K562 (cell line): ENCODE results near the gene KIF4B. TPM values are rescaled to one million over a fixed set of nuclear protein-coding genes. Genes with fewer than 3 reads are reported as not detected.
A peak's percentile ranks its signal among the peaks of the same experiment; 100 is the strongest.

Experiments used
- ATAC-seq: fragments of 200-7000 bp; cut with Tn5 transposase; 3 replicates; pipeline ENCODE4 v1.9.1; 2020; ENCODE audit warnings: moderate library complexity
- BruUV-seq: library from RNA; stranded (reverse); fragments of 400-500 nt; replicated peaks from 2 replicates; lab custom pipeline; 2021; lab: Mats Ljungman, UMichigan
- CTCF ChIA-PET: fragments of 300-600 bp; formaldehyde crosslinking; extraction: SDS; loops from one replicate; lab custom pipeline; 2021; ENCODE audit warnings: low intra/inter-chr PET ratio; lab: Yijun Ruan, JAX
- POLR2A ChIA-PET: fragments of 300-600, 350-650 bp; sonication (Branson Sonifier 250); formaldehyde crosslinking; extraction: SDS; loops from one replicate; lab custom pipeline; 2021; ENCODE audit warnings: antibody characterized with exemption, inconsistent platforms; lab: Yijun Ruan, JAX
- DNase-seq, 4 experiments: peaks; one replicate each; pipeline versions ENCODE4 v3.0.0 to v3.0.0-alpha.2; 2011 to 2018; ENCODE audit warnings: low spot score in 3 of 4, mixed read lengths in 3 of 4; ENCODE audit errors: extremely low read depth in 1 of 4
- FAIRE-seq: peaks from 2 replicates; lab custom pipeline; 2011; peaks lifted over from hg19 to GRCh38; lab: Jason Lieb, UNC
- H2AFZ ChIP-seq: 2 replicates; pipeline ENCODE4 v1.6.0; 2011; ENCODE audit warnings: low read depth, low read length, control low read depth, inconsistent platforms
- H3K27ac ChIP-seq: fragments of 200-600 bp; 3 replicates; pipeline ENCODE4 v1.8.0; 2011; ENCODE audit warnings: low read depth, mild to moderate bottlenecking, control low read depth, inconsistent platforms, low read length, moderate library complexity, mixed read lengths; ENCODE audit errors: extremely low read depth
- H3K27me3 ChIP-seq, 2 experiments: fragments of 300-600 bp in 1 of 2; 2 replicates in 1 of 2; 3 replicates in 1 of 2; pipeline versions ENCODE4 v1.6.0 to v1.8.0; 2011; ENCODE audit warnings: inconsistent platforms in 2 of 2, low read length in 2 of 2, mild to moderate bottlenecking in 1 of 2, mixed read lengths in 1 of 2, moderate library complexity in 1 of 2; ENCODE audit not compliant: control insufficient read depth in 2 of 2, insufficient read depth in 2 of 2
- H3K36me3 ChIP-seq: fragments of 300-600 bp; 3 replicates; pipeline ENCODE4 v1.8.0; 2011; ENCODE audit warnings: mild to moderate bottlenecking, low read length, inconsistent platforms; ENCODE audit not compliant: control insufficient read depth, insufficient read depth
- H3K4me1 ChIP-seq, 2 experiments: fragments of 200-600 bp in 1 of 2; replicated peaks in 1 of 2; 2 replicates in 1 of 2; 3 replicates in 1 of 2; pipeline versions ENCODE4 v1.5.1 to v1.8.0; 2011; ENCODE audit warnings: inconsistent platforms in 2 of 2, low read length in 2 of 2, mild to moderate bottlenecking in 1 of 2, mixed read lengths in 1 of 2, moderate library complexity in 1 of 2; ENCODE audit not compliant: control insufficient read depth in 2 of 2, insufficient read depth in 2 of 2
- H3K4me2 ChIP-seq: 2 replicates; pipeline ENCODE4 v1.6.1; 2011; ENCODE audit warnings: low read length, control low read depth, inconsistent platforms, mixed read lengths; ENCODE audit not compliant: insufficient read depth
- H3K4me3 ChIP-seq: fragments of 200-600 bp; sonication (generic), shearing (Covaris generic); 2 replicates; pipeline ENCODE4 v1.5.1; 2016; ENCODE audit warnings: control low read depth, inconsistent platforms
- H3K79me2 ChIP-seq: fragments of 200-600 bp; 3 replicates; pipeline ENCODE4 v1.8.0; 2011; ENCODE audit warnings: low read length, inconsistent platforms; ENCODE audit not compliant: control insufficient read depth, insufficient read depth
- H3K9ac ChIP-seq, 2 experiments: 2 replicates each; pipeline versions ENCODE4 v1.6.0 to v1.6.1; 2011; ENCODE audit warnings: low read depth in 2 of 2, low read length in 2 of 2, control low read depth in 1 of 2, inconsistent platforms in 1 of 2, mild to moderate bottlenecking in 1 of 2, mixed read lengths in 1 of 2; ENCODE audit not compliant: insufficient read depth in 1 of 2
- H3K9me1 ChIP-seq: one replicate; pipeline ENCODE4 v1.6.0; 2011; ENCODE audit warnings: inconsistent platforms, mild to moderate bottlenecking, low read length, moderate library complexity; ENCODE audit not compliant: control insufficient read depth, insufficient read depth
- H3K9me3 ChIP-seq: replicated peaks from 2 replicates; pipeline ENCODE4 v1.5.1; 2011; ENCODE audit warnings: low read depth, low read length, inconsistent platforms; ENCODE audit not compliant: control insufficient read depth, insufficient read depth
- H4K20me1 ChIP-seq: replicated peaks from 2 replicates; pipeline ENCODE4 v1.6.1; 2011; ENCODE audit warnings: low read length, inconsistent platforms, mixed read lengths; ENCODE audit not compliant: control insufficient read depth, insufficient read depth
- IRF2 ChIP-seq: sonication (generic); formaldehyde crosslinking; IDR thresholded peaks from 2 replicates; pipeline ENCODE4 v1.8.1; 2022; ENCODE audit warnings: mild to moderate bottlenecking, missing genetic modification reagents
- MEIS2 ChIP-seq: fragments of 450-650 bp; IDR thresholded peaks from 2 replicates; pipeline ENCODE4 v1.6.1; 2014; ENCODE audit warnings: mild to moderate bottlenecking; ENCODE audit not compliant: partially characterized antibody
- PKNOX1 ChIP-seq: fragments of 450-650 bp; IDR thresholded peaks from 2 replicates; pipeline ENCODE4 v1.6.1; 2016
- SMAD3 ChIP-seq: fragments of 450-650 bp; formaldehyde crosslinking; conservative IDR thresholded peaks from 2 replicates; pipeline ENCODE4 v1.4.0; 2020; ENCODE audit warnings: mild to moderate bottlenecking
- ZFP30 ChIP-seq: fragments of 250-450 bp; sonication (Bioruptor Pico); IDR thresholded peaks from 2 replicates; pipeline ENCODE4 v1.8.0; 2022; ENCODE audit warnings: moderate library complexity, mild to moderate bottlenecking, inconsistent platforms, borderline replicate concordance
- ZKSCAN3 ChIP-seq: fragments of 250-450 bp; sonication (Bioruptor Pico); IDR thresholded peaks from 2 replicates; pipeline ENCODE4 v1.4.0; 2020
- ZNF124 ChIP-seq: sonication (generic); formaldehyde crosslinking; IDR thresholded peaks from 2 replicates; pipeline ENCODE4 v1.8.1; 2022; ENCODE audit warnings: missing genetic modification reagents
- ZNF253 ChIP-seq: fragments of 250-450 bp; sonication (Bioruptor Pico); conservative IDR thresholded peaks from 2 replicates; pipeline ENCODE4 v1.6.1; 2021; ENCODE audit warnings: mild to moderate bottlenecking
- ZNF592 ChIP-seq: fragments of 450-650 bp; IDR thresholded peaks from 2 replicates; pipeline ENCODE4 v1.6.1; 2017; ENCODE audit warnings: antibody characterized with exemption, mild to moderate bottlenecking
- WGBS: fragments of 100-300 bp; shearing (Covaris generic); methylation state at CpG from one replicate; pipeline ENCODE4 v1.1.6; 2016; ENCODE audit warnings: low coverage, mixed read lengths; ENCODE audit not compliant: insufficient coverage; ENCODE audit errors: missing lambda C conversion rate; 5-methylcytosine and 5-hydroxymethylcytosine counted together
- in situ Hi-C: fragments of 300-500 bp; cut with MboI; formaldehyde crosslinking; loops from 4 replicates; pipeline ENCODE4 v1.15.0; 2018; ENCODE audit warnings: inconsistent platforms, mixed read lengths
- intact Hi-C: fragments of 100-400 bp; cut with micrococcal nuclease; formaldehyde crosslinking; loops from 2 replicates; pipeline ENCODE4 v1.14.2; 2022
- polyA plus RNA-seq, 8 experiments: library from polyadenylated mRNA; depleted of rRNA in 4 of 8; stranded (reverse) in 5 of 8; unstranded in 3 of 8; fragments of >200 nt; fragmentation: Nextera tagmentation in 2 of 8; fragmentation: Illumina TruSeq in 1 of 8; extraction: Ambion mirVana in 2 of 8; extraction: Trizol in 1 of 8; gene quantifications; 2 replicates each; pipeline versions ENCODE4 v1.2.1 to v1.2.3, GENCODE V29; 2011 to 2014; ENCODE audit warnings: inconsistent platforms in 1 of 8, missing spikeins in 1 of 8
- total RNA-seq, 7 experiments: library from RNA; depleted of rRNA in 6 of 7; stranded (reverse); fragments of >200 nt in 6 of 7; fragmentation: Illumina TruSeq in 2 of 7; extraction: Trizol in 2 of 7; gene quantifications; 2 replicates each; pipeline versions ENCODE4 v1.2.1 to v1.2.3, GENCODE V29; 2011 to 2021; ENCODE audit warnings: low replicate concordance in 1 of 7
- TF ChIP-seq, protein P1 (sequence below), 2 experiments: IDR thresholded peaks in 1 of 2; conservative IDR thresholded peaks in 1 of 2; 2 replicates each; pipeline ENCODE4 v1.6.1; 2016; ENCODE audit warnings: low read depth in 2 of 2, mild to moderate bottlenecking in 1 of 2, missing compliant biosample characterization in 1 of 2, missing genetic modification characterization in 1 of 2, moderate library complexity in 1 of 2

The KIF4B gene
- total and polyA plus RNA-seq, 9 of the 15 experiments (the other 6 are each of a cell fraction or from before 2014, with no cell fraction given): 0.01 to 0.09 (median 0.07) TPM; not detected in 2

GRCh38 chr5:154984946-154985516, 28.5 kb upstream of the KIF4B start:
- no peaks in the 10 kb centered on the region for H3K36me3 ChIP-seq
- no peaks in the 10 kb centered on the region for H3K79me2 ChIP-seq
- peaks cover 13 to 20% of the 10 kb centered on the region in 2 experiments; a peak in 4 of 5 replicates for H3K27me3 ChIP-seq
- under 1% methylated on average over 8 of the region's 8 CpGs for WGBS
- no TSS peak for BruUV-seq
- no peak overlapping the region for H2AFZ ChIP-seq
- no peaks in the 10 kb centered on the region for H4K20me1 ChIP-seq
- H3K9me3 ChIP-seq: peaks cover 2% of the 10 kb centered on the region; the same call in 1 of the 2 replicates
- no peak overlapping the region for H3K27ac ChIP-seq
- FAIRE-seq (no peak), ATAC-seq (no peak), DNase-seq (no peak)
- H3K9ac ChIP-seq: no peak overlapping the region
- no peaks in the 10 kb centered on the region for H3K9me1 ChIP-seq
- intact Hi-C loops (no loop called here), in situ Hi-C loops (no loop called here)
- ChIA-PET POLR2A (interaction anchor here (0.7 to 1.2 kb wide), 2 partner anchors 17 to 333 kb away, joined by 3 read pairs; no protein-coding TSS in a partner anchor), CTCF (no interaction called here)
- TF ChIP-seq ZFP30 (CRISPR knock-in tag) (no peak), SMAD3 (no peak), ZNF592 (no peak), ZKSCAN3 (no peak), ZNF124 (no peak), PKNOX1 (peak; percentile 89), MEIS2 (peak; percentile 78), ZNF253 (no peak), IRF2 (CRISPR knock-in tag) (no peak)
- TF ChIP-seq, protein P1, sequence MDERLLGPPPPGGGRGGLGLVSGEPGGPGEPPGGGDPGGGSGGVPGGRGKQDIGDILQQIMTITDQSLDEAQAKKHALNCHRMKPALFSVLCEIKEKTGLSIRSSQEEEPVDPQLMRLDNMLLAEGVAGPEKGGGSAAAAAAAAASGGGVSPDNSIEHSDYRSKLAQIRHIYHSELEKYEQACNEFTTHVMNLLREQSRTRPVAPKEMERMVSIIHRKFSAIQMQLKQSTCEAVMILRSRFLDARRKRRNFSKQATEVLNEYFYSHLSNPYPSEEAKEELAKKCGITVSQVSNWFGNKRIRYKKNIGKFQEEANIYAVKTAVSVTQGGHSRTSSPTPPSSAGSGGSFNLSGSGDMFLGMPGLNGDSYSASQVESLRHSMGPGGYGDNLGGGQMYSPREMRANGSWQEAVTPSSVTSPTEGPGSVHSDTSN (CRISPR knock-in tag; IDR thresholded peaks at IDR 0.05; ENCODE audit: low read depth): no peak
- TF ChIP-seq, protein P1 (tag; conservative IDR thresholded peaks at IDR 0.05; ENCODE audit: low read depth): peak; percentile 87
- no peak overlapping the region for H3K4me2 ChIP-seq
- H3K4me1 ChIP-seq: no peaks in the 10 kb centered on the region
- H3K4me3 ChIP-seq: no peak overlapping the region
